ENCODE results near the gene CDK11B. TPM values are rescaled to one million over a fixed set of nuclear protein-coding genes. Genes with fewer than 3 reads are reported as not detected.

Gene CDK11B
- 8.2 and 9.1 TPM in 2 replicates for total RNA-seq

GRCh38 chr1:1658583-1659549, at the start of gene CDK11B:
CDK11B (minus strand) TSS chr1:1659004; CDS start chr1:1657485, 1,519 bp downstream.

GRCh38 chr1:1692714-1693647, 34.2 kb upstream of the CDK11B start, which contains the start of gene SLC35E2B:
SLC35E2B (minus strand) TSS chr1:1692795; CDS start chr1:1676699, 16,096 bp downstream.

GRCh38 chr1:1631782-1632420, 26.9 kb downstream of the CDK11B start, which contains the start of gene MMP23B:
MMP23B (plus strand) TSS chr1:1632173; CDS start chr1:1632219, 46 bp downstream.

GRCh38 chr1:1615256-1616044, 43.4 kb downstream of the CDK11B start, which contains the start of gene MIB2:
MIB2 (plus strand) TSS chr1:1615500; CDS start chr1:1623453, 7,953 bp downstream.

GRCh38 chr1:1599935-1600860, 58.6 kb downstream of the CDK11B start, which contains the start of gene FNDC10:
FNDC10 (minus strand) TSS chr1:1600135; CDS start chr1:1600015, 120 bp downstream.

Other genes starting within 250 kb of the CDK11B start
- 0.37 and 0.40 TPM in 2 replicates for gene ANKRD65, start 237.7 kb downstream of the CDK11B start, total RNA-seq
- 1.6 and 2.5 TPM in 2 replicates for gene VWA1, start 223.3 kb downstream of the CDK11B start, total RNA-seq
- 0.56 and 0.66 TPM in 2 replicates for gene ATAD3C, start 209.3 kb downstream of the CDK11B start, total RNA-seq
- 14.2 and 22.7 TPM in 2 replicates for gene ATAD3B, start 187.2 kb downstream of the CDK11B start, total RNA-seq
- gene ATAD3A, start 146.8 kb downstream of the CDK11B start, total RNA-seq = 22.9 and 47.2 TPM in 2 replicates
- gene TMEM240, start 118.4 kb downstream of the CDK11B start, total RNA-seq = 2.0 and 2.8 TPM in 2 replicates
- gene SSU72, start 84.1 kb downstream of the CDK11B start, total RNA-seq = 51.3 and 54.8 TPM in 2 replicates
- 0.79 and 0.87 TPM in 2 replicates for gene FNDC10, start 58.9 kb downstream of the CDK11B start, total RNA-seq
- 43.3 and 58.3 TPM in 2 replicates for gene MIB2, start 43.5 kb downstream of the CDK11B start, total RNA-seq
- 1.7 and 1.8 TPM in 2 replicates for gene MMP23B, start 26.8 kb downstream of the CDK11B start, total RNA-seq
- gene SLC35E2B, start 33.8 kb upstream of the CDK11B start, total RNA-seq = 18.4 and 19.3 TPM in 2 replicates
- 11.7 and 12.9 TPM in 2 replicates for gene CDK11A, start 65.4 kb upstream of the CDK11B start, total RNA-seq
- gene NADK, start 119.5 kb upstream of the CDK11B start, total RNA-seq = 40.0 and 49.5 TPM in 2 replicates
- 110 and 128 TPM in 2 replicates for gene GNB1, start 232.1 kb upstream of the CDK11B start, total RNA-seq

Data from aortic smooth muscle cell (primary cell).